Mesodermal cell (in vitro differentiated cells): ENCODE measurements around the gene F12.
"Not testable (repeated sequence)": the region's sequence is repeated elsewhere in the genome, so short reads cannot be mapped to it uniquely, and the experiment has no call there.

Experiments
- H3K27ac ChIP-seq: 2 replicates; pipeline ENCODE4 v1.7.0; 2013; ENCODE audit warnings: mild to moderate bottlenecking, low read depth, low read length, moderate library complexity; ENCODE audit not compliant: severe bottlenecking
- H3K36me3 ChIP-seq: 2 replicates; pipeline ENCODE4 v1.7.1; 2013; ENCODE audit warnings: mild to moderate bottlenecking, low read length, moderate library complexity; ENCODE audit not compliant: control insufficient read depth, insufficient read depth
- H3K4me1 ChIP-seq: one replicate; pipeline ENCODE4 v1.7.1; 2013; ENCODE audit warnings: mild to moderate bottlenecking, low read length; ENCODE audit not compliant: insufficient read depth, control insufficient read depth, poor library complexity, severe bottlenecking
- H3K4me3 ChIP-seq: 2 replicates; pipeline ENCODE4 v1.7.0; 2013; ENCODE audit warnings: low read length, control low read depth, mild to moderate bottlenecking; ENCODE audit not compliant: insufficient read depth, poor library complexity, severe bottlenecking; ENCODE audit errors: extremely low read depth
- H3K9me3 ChIP-seq: 2 replicates; pipeline ENCODE4 v1.7.1; 2013; ENCODE audit warnings: mild to moderate bottlenecking, low read length, moderate library complexity; ENCODE audit not compliant: control insufficient read depth
- WGBS, 2 experiments: methylation state at CpG; one replicate each; pipeline ENCODE4 v1.1.5; 2013; ENCODE audit warnings: missing lambda C conversion rate in 2 of 2; ENCODE audit not compliant: insufficient coverage in 2 of 2; 5-methylcytosine and 5-hydroxymethylcytosine counted together

F12 gene

DNA sequence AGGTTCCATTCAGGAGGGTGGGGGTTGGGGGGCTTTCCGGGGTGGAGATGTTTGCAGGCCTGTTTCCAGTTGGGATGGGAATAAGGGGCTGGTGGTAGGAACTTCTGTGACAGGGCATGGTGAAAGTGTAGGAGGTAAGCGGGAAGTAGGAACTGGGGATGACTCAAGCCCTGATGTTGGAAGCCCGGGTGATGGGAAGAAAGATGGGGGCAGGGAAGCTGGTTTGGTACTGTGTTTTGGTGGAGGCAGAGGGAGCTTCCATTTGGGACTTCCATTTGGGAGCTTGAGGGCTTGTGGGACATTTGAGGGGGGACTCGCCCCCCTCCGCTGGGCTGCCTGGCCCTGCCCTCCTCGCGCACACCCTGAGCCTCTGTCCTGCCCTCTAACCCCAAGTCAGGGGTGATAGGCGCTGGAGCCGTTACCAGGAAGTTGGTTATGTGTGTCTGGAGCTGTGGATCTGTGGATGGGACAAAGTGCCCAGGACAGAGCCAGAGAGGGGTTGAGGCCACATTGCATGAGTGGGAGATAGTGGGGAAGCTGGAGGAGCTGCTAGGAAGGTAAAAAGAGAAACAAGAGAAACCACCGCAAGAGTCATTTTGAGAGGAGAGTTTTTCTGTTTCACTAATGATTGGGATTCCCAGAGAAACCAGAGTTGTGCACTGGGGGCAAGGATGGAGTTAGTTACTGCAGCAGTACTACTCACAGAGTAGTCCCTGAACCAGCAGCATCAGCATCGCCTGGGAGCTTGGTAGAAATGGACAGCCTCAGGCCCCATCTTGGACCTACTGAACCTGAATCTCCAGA, 45.0 kb downstream of the F12 start:
- Histone ChIP-seq H3K9me3 (no peaks in the 10 kb centered on the region), H3K27ac (no peak overlapping the region), H3K4me3 (no peak overlapping the region), H3K4me1 (peaks cover 16% of the 10 kb centered on the region), H3K36me3 (no peaks in the 10 kb centered on the region)
- WGBS, 2 experiments, result 76 to 83% methylated on average over 7 of the region's 11 CpGs

DNA sequence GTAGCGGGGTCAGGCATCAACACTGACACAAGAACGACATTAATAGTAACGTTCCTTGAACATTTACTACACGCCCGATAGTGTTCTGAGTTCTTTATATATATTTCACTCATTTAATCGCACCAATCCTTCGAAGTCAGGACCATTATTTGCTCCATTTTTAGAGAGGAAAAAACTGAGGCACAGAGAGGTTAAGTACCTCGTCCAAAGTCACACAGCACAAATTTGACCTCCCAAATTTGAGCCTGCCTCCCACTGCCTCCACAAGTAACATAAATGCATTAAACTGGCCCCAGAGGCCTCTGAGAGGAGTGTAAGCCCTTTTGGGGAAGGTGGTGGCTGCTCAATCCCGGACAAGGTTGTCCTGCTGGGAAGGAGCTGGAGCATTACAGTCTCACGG, 45.8 kb downstream of the F12 start:
- 100% methylated on average over 1 of the region's 10 CpGs; no CpG with 5 or more reads in 1 of the 2 experiments for WGBS, 2 experiments
- Histone ChIP-seq H3K27ac (no peak overlapping the region), H3K4me3 (peak overlapping the region; percentile 27)

DNA sequence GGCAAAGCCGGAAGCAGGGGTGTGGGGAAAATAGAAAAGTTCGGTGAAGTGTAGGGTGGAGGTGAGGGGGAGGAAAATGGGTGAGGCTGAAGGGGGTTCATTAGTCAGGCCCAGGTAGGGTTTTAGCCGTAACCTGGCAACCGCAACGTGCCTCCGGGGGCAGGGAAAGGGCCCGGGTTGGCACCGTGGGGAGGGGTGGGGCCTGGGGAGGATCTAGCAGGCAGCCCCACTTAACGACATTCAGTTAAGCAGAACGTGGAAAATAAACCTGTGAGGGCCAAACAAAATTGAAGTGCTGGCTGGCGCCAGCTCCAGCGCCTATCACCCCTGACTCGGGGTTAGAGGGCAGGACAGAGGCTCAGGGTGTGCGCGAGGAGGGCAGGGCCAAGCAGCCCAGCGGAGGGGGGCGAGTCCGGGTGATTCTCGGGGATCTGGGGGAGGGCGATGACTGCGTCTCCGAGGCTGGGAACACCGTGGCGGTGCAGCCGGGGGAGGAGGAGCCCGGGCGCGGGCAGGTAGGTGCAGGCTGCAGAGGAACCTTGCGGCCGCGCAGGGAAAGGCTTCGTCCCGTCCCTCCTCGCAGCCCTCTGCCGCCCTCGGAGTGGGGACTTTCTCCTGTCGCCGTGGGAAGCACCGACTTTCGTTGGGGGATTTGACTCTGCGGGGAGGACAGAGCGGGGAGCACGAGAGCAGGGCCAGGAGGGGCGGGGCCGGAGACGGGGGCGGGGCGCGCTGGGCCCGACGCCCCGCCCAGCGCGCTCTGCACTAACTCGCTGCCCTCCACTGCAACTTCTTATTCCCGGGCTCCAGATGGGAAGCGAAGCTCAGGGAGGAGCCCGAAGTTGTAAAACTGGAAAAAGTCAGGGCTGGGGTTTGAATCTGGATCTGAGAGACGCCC, 46.5 kb downstream of the F12 start:
- peak overlapping the region; percentile 27 for H3K4me3 ChIP-seq
- WGBS, 2 experiments, result 9 to 15% methylated on average over 34 to 40 of the region's 59 CpGs
- H3K27ac ChIP-seq, result no peak overlapping the region
- no peaks in the 10 kb centered on the region for H3K36me3 ChIP-seq
- peaks cover 19% of the 10 kb centered on the region for H3K4me1 ChIP-seq
- H3K9me3 ChIP-seq, result no peaks in the 10 kb centered on the region

More for the DNA sequence above, 45.8 kb downstream of the F12 start:
- Histone ChIP-seq H3K4me1 (peaks cover 16% of the 10 kb centered on the region), H3K36me3 (no peaks in the 10 kb centered on the region), H3K9me3 (no peaks in the 10 kb centered on the region)

DNA sequence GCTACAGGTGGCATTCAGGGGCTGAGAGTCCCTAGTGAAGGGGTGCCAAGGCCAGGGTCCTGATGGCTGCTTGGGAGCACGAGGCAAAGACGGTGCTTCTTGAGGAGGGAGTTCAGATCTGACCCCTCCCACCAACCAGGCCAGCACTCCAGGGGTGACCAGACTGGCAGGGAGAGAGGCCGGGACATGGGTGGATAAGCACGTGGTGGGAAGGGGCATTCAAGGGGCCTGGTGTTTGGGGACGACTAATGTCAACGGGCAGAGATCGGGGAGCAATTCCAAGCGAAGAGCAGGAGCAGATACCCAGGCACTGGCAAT, 47.1 kb downstream of the F12 start:
- H3K4me1 ChIP-seq, result peaks cover 24% of the 10 kb centered on the region
- H3K36me3 ChIP-seq, result no peaks in the 10 kb centered on the region
- 70 to 75% methylated on average over 6 to 8 of the region's 8 CpGs for WGBS, 2 experiments
- H3K4me3 ChIP-seq, result no peak overlapping the region
- H3K9me3 ChIP-seq, result no peaks in the 10 kb centered on the region
- no peak overlapping the region for H3K27ac ChIP-seq

DNA sequence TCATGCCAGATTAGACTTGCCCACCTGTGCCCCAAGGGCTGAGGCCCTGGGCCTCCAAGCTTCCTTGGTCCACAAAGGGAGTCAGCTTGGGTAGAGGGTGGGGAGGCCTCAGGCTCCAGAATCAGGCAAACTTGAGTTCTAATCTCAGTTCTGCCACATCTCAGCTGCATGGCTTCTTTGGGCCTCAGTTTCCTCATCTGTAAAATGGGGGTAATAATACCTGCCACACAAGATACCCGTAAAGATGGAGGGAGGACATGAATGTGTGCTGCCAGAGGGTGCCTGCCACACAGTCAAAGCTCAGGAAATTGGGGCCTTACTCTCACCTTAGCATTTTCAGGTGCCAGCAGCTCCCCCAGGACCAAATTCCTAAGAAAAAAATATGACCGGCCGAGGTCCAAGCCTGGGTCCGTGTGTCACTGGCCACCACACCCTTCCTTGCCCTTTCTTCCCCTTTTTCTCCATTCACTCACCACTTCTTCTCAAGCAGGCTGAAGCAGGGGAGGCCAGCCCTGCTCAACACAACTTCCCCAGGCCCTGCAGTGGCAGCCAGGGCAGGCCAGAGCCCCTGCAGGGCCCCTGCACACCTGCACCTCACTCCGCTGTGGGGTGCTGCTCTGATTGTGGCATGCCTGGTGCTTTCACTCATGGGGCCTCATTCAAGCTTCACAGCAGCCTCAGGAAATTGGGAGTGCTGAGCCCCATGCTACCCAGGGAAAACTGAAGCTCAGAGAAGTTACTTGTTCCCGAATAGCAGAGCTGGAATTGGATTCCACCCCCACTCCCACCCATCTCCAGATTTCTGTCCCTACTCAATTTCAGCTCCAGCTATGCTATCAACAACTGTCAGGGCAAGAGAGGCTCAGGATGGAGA, 47.7 kb downstream of the F12 start:
- Histone ChIP-seq H3K4me3 (no peak overlapping the region), H3K4me1 (peaks cover 24% of the 10 kb centered on the region), H3K27ac (no peak overlapping the region), H3K9me3 (no peaks in the 10 kb centered on the region), H3K36me3 (no peaks in the 10 kb centered on the region)
- WGBS, 2 experiments, result 90 to 93% methylated on average over 4 to 6 of the region's 6 CpGs

DNA sequence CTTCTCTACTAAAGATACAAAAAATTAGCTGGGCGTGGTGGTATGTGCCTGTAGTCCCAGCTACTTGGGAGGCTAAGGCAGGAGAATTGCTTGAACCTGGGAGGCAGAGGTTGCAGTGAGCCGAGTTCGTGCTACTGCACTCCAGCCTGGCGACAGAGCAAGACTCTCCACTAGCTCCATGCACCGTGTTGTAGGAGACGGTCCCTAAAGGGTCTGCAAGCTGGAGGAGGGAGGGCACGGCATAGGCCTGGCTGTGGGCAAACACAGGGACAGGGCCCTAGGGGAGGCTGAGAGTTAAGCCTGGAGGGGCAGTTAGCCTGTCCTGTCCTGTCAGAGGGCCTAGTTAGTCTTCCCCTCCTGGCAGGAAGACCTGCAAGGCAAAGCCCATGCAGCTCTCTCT, 48.6 kb downstream of the F12 start:
- not testable (repeated sequence) for H3K4me3 ChIP-seq, H3K9me3 ChIP-seq, H3K36me3 ChIP-seq, H3K27ac ChIP-seq
- 96 to 100% methylated on average over 6 of the region's 7 CpGs for WGBS, 2 experiments
- peaks cover 17% of the 10 kb centered on the region for H3K4me1 ChIP-seq

DNA sequence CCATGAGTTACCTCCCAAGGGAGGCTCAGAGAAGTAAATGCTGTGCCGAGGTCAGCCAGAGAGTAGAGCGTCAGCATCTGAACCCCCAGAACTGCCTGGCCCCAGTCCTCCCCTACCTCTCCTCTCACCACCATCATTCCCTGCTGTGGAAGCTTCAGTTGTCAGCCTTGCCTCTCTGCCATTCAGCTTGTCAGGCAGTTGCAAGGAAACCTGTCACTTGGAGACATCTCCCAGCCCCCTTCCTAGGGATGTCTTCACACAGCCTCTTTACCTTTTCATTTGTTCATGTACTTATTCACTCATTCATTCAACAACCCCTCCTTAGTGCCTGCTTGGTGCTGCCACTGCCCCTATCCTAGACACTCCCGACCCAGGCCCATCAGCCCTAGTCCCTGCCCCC, 49.5 kb downstream of the F12 start:
- peaks cover 14% of the 10 kb centered on the region for H3K4me1 ChIP-seq
- WGBS, 2 experiments, result 93 to 100% methylated on average over 1 to 3 of the region's 3 CpGs
- no peak overlapping the region for H3K4me3 ChIP-seq
- no peak overlapping the region for H3K27ac ChIP-seq
- H3K9me3 ChIP-seq, result peaks cover 3% of the 10 kb centered on the region
- H3K36me3 ChIP-seq, result no peaks in the 10 kb centered on the region

DNA sequence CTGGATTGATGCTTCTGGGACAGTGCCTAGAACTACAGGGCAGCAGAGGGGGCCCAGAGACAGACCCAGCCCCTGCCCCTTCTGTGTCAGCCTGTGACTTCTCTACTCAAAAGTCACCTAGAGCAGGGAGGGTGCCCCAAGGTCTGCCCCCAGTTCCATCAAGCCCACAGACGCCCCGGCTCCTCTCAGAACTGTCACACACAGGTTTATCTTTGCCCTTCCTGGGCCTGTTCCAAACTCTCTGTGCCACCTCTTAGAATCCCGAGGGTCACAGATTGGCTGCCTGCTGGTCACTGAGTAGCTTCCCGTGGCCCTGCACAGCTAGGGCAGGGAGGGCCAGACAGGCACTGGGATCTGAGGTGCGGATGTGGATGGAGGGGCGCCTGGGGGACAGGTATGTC, 49.9 kb downstream of the F12 start:
- no peak overlapping the region for H3K4me3 ChIP-seq
- H3K27ac ChIP-seq, result no peak overlapping the region
- H3K36me3 ChIP-seq, result no peaks in the 10 kb centered on the region
- peaks cover 3% of the 10 kb centered on the region for H3K9me3 ChIP-seq
- 88 to 100% methylated on average over 4 to 5 of the region's 6 CpGs for WGBS, 2 experiments
- peaks cover 14% of the 10 kb centered on the region for H3K4me1 ChIP-seq

DNA sequence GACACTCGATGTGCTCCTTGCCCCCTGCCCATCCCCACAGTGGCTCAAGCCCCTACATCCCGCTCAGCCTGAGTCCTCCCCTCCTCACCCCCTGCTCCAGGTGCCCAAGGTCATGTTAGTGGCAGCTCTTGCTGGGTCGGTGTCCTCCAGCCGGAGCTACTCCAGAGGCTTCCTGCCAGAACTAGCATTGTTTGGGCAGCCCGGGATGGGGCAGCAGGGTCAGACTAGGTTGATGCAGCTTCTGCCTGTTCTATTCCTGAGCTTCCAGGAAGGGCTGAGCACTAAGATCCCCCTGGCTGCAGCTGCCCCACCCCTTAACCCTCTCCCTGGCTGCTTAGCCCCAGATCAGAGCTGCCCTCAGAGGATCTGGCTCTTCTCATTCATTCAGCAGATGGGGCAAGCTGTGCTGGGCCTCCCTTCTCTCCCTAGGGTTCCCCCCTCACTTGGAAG, 51.0 kb downstream of the F12 start:
- Histone ChIP-seq H3K9me3 (peaks cover 3% of the 10 kb centered on the region), H3K36me3 (no peaks in the 10 kb centered on the region), H3K27ac (no peak overlapping the region), H3K4me1 (peaks cover 9% of the 10 kb centered on the region), H3K4me3 (no peak overlapping the region)
- WGBS, 2 experiments, result 83 to 85% methylated on average over 5 of the region's 5 CpGs
